H4 (cell line): Measurements from ENCODE around the gene AMPH. TPM values are rescaled to one million over a fixed set of nuclear protein-coding genes. Genes with fewer than 3 reads are reported as not detected.

Experiments used
- DNase-seq: peaks from one replicate; pipeline ENCODE4 v3.0.0-alpha.2; 2015; ENCODE audit warnings: low spot score
- total RNA-seq: library from RNA; depleted of rRNA; stranded (reverse); fragments of >200 nt; shearing (Covaris generic); gene quantifications from 2 replicates; pipeline ENCODE4 v1.2.3, GENCODE V29; 2014

Gene AMPH
- total RNA-seq, 1 experiment from 2014 or later: 7.3 TPM

DNA sequence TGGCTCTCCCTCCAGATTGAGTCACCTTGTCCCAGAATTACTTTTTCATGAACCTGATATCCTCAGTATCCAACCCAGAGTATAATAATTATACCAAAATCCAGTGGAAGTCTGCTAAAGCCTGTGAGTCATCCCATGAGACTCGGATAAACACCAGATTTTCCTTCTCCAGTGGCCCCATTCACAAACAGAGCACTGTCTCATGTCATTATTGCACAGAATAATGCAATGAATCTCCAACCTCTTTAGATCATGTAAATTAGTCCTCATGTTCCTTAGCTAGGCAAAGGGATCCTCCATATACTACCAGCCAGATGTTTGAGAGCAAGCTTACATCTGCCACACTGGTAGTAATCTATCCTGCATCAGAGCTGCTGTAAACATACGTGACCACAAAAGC, 89.0 kb downstream of the AMPH start:
- peak; percentile 94 for DNase-seq

DNA sequence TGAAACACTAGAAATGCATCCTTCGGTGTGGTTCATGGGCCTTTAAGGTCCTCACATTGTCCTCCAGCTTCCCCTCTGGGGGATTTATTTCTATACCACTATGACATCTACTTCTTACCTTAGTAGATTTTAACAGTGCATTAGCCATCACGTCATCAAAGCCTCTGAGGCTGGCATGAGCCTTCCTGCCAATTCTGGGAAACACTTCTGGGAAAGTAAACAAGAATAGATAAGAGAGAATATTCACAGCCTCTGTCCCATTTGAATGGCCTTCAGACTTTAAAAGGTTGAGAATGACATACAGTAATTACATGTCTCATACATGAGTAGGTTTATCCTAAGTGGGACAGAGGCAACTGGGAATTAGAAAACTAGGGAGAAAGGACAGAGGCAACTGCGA, 89.7 kb downstream of the AMPH start:
- peak; percentile 80 for DNase-seq

DNA sequence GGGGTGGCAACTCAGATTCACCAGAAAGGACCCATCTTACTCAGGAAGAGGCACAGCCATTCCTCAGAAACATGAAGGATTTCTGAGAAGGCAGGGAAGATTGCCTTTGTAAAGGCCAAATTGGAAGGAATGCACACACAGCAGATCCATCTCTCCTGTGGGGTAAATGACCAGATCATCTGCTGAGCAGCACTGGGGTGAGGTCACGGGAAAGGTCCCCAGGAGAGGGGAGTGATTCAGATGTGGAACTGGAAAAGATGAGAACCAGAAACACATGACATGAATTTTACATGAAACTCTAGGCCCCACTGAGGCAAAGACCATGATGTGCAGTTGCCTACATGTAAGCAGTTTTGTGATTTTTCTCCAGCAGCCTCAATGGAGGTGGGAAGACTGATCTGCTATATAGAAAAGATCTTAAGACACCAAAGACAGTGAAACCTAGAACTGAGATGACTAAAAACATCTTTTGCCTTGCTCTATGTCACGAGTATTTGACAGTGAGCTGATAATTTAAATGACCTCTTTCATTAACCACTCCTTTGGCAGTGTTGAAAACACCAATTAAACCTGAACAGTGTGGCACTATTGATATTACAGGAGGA, 91.6 kb downstream of the AMPH start:
- DNase-seq: no peak

DNA sequence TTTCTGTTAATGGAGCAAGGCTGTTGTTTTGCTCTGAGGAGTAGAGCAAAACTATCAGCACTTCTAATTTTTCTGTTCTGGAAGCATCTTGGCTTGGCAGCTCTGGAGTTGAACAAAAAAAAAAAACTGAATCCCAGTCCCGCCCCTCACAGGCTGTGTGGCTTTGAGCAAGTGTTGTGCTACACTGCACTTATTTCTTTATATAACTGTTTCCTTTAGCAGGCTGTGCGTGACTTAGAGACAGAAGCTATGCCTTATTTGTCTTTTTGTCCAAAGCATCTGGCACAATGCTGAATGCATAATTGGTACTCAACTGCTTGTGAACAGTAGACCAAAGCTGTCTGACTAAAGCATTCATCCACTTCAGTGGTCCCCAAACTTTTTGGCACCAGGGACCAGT, 96.1 kb downstream of the AMPH start:
- no peak for DNase-seq

DNA sequence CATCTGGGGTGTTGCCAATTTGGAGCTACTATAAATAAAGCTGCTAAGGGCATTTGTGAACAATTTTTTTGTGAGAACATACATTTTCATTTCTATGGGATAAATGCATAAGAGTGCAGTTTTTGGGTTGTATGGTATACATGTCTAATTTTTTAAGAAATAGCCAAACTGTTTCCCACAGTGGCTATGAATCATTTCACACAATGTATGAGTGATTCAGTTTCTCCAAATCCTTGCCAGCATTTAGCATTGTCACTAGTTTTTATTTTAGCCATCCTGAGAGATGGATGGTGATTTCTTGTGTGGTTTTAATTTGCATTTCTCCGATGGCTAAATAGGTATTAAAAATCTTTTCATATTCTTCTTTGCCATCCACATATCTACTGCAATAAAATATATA, 105.3 kb downstream of the AMPH start:
- DNase-seq: no peak

DNA sequence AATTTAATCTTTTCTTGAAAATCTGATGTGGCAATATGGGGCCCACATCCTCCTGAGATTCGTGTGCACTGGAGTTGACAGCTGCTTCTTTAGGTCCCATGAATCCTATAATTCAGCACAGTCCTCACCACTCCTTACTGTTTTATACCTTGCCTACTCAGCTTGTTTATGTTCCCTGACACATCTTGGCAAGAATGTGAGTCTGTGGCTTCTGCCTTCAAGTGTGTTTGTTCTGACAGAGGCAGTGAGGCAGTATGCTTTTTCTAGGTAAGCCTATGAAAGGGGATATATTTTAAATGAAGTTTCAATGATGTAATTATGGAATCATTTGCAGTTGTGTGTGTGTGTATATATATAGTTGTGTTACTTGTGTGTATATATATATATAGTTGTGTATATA, 106.4 kb downstream of the AMPH start:
- DNase-seq: peak; percentile 73

DNA sequence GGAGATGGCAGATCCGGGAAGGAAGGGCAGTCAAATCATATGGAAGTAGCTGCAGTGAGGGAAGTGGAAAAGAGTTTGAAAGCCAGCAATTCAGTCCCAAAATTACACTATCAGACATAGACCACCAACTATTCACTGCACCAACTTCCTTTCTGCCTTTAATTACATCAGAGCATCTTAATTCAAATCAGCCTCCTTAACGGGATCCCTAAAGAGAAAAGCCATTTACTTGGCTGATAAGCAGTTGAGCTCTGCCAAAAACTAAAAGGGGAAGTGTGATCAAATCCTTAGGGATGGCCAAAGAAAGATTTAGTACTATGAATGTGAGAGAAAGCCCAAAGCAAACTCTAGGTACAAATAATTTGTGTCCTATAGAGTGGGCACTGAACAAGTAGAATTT, 110.4 kb downstream of the AMPH start:
- no peak for DNase-seq

DNA sequence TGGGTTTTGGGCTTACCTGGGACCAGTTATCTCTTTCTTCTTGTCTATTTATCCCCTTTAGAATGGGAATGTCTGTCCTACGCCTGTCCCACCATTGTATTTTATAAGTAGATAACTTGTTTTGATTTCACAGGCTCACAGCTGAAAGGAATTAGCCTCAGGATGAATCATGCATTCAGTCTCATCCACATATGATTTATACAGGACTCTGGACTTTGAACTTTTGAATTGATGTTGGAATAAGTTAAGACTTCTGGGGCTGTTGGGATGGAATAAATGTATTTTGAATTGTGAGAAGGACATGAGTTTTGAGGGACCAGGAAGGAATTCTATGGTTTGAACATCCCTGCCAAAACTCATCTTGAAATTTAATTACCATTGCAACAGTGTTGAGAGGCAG, 112.6 kb downstream of the AMPH start:
- no peak for DNase-seq

DNA sequence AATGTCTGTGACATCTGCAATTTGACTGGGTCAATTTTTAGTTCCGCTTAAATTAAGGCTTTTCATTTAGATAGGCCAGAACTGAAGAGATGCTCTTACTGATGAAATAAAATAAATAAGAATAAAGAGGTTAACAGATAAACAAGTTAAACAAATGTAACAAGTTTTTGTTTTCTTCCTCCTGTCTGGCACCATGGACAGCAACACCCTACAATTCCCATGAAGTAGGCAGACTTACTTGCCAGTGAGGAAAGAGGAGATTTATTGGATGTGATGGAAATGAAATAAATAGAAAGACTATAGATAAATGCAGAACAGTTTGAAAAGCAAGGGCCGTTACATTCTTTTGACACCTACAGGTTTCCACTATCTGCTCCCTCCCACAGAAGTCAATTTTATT, 118.5 kb downstream of the AMPH start:
- no peak for DNase-seq

DNA sequence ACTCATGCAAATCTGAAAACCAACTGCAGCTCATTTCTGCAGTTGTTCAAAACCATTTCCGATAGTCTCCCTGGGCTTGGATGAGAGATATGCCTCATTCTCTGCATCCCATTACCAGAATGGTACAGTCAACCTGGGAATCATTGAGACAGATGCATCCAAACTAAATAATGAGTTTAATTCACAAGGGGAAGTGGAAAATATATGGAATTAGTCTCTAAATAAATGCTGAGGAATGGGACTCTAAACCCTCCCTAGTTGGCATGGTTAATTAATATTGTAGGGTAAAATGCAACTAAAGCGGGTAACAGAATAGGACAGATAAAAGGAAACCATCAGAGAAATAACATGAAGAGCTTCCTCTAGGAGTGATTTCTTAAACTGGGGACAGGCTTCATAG, 118.9 kb downstream of the AMPH start:
- DNase-seq: no peak

DNA sequence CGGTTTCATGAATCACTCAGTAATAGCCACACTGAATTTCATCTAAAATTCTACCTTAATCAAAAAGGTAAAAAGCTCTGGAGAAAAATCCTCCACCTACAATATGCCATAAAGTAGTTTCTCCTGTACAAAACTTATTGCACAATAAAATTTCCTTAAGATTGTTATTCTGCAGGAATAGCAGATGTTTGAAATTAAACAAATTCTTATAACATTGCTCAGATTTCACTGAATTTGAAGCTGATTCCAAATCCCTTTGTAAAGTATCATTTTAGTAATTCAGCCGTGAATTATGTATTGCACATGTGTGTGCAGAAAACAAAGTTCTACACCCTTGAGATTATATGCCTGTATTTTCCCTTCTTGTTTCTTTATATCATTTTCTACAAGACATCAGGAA, 123.8 kb downstream of the AMPH start:
- DNase-seq: no peak

DNA sequence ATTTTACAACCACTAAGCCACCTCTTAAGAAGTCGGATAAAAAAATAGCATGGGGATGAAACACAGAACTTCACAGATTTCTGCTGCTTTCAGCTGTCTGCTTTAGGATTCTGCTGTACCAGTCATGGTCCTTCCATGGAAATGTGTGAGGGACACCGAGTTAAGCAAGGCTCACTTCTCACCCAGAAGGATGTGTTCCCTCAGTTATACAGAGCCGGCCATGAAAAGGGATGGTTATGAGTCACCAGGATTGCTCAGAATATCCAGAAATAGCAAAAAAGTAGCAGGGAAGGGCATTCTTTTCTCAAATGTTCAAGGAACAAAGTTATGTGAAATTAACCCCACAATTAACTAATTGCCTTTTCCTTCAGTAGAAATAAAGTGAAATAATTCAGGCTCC, 124.4 kb downstream of the AMPH start:
- DNase-seq: peak; percentile 44

DNA sequence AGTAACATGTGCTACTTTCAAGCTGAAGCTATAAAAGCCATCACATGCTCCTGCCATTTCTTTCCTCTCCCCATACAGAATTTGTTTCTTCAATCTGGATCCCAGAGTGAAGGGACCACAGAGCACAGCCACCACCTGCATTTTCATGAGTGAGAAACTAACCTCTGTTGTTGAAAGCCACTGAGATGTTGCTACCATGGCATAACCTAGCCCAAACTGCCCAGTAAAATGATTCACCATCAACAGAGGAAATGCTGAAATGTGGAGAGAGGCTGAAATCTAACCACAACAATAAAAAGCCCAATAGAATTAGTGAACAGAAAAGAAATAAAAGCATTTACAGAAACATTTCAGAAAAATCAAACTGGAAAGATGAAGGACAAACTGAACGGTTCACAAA, 125.2 kb downstream of the AMPH start:
- no peak for DNase-seq

DNA sequence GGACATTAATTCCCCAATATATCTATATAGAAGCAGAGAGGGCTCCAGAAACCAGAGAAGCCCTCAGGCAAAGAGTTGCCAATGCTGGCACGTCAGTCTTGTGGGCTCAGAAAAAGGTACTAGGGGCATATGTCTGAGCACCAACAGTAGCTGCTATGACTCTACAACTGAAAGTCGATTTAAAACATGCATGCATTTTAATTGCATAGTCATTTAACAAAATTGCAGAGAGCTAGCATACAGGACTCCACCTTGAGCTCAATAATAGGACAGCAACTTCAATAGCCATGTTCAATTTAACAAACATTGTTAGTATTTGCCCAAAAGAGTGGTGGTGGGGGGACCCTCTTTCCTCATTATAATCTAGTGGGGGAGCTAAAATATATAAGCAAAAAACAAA, 126.5 kb downstream of the AMPH start:
- no peak for DNase-seq

DNA sequence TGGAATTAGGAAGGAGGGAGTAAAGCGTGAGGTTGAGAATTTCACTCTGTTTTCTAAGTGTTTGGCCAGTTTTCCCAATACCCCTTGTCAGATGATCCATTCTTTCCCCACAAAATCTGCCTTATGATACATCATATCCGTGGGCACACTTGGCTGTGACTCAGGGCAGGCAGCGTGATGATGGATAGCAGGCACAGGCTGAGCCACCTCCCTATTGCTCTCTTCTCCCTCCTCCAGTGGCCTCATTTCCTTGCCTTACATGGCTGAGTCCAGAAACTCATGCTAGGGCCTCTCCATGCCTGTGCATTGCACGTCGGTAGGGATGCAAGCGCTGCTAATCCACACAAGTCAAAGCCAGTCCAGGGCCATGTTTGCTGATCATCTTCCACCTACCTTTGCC, 128.3 kb downstream of the AMPH start:
- no peak for DNase-seq

DNA sequence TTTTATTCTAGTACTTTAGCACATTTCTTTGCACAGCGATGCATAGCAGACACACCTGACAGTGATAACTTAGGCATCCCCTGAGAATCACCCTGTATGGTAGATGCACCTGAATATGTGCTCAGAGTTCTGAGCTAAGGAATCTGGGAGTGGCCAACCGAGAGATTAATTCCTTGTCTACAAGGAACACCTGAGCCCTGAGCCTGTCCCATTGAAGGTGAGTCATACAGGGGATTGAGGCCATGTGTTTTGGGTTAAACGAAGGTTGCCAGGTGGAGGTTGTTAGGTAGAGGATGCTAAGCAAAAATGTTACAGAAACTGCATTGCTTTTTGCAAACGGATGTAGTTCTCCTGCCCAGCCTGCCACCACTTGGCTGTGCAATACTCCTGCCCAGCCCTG, 128.9 kb downstream of the AMPH start:
- DNase-seq: no peak

DNA sequence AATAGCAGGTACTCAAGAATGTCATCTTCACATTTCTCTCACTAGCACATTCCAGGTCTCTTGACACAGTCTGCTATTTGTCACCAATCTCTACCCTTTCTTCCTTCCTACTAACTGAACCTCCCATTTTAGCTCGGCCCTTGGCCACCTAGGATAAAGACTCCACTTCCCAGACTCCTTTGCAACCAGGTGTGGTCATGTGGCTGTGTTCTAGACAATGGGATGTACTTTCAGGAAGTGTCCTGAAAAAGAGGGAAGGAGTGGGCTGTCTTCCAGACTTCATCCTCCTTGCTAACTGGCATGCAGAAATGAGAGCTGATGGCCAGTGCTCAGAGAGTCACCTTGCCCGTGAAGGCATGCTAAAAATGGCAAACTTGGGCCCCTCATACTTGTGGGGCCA, 139.2 kb downstream of the AMPH start:
- no peak for DNase-seq

DNA sequence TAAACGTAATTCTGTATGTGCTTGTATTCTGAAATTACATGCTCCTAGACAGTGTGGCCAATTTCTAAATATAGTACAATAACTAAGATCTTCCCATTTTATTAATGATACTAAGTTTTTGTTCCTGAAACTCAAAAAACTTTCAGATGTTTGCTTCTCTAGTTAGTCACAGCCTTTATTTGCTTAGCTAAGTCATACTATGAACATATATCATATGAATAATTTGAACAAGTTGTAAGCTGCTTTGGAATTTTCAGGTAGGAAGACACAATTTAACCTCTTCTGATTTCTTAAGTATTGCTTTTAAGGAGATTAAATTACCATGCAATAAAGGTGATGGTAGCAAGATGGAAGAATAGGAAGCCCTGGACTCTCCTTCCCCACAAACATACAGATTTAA, 148.7 kb downstream of the AMPH start:
- DNase-seq: no peak

DNA sequence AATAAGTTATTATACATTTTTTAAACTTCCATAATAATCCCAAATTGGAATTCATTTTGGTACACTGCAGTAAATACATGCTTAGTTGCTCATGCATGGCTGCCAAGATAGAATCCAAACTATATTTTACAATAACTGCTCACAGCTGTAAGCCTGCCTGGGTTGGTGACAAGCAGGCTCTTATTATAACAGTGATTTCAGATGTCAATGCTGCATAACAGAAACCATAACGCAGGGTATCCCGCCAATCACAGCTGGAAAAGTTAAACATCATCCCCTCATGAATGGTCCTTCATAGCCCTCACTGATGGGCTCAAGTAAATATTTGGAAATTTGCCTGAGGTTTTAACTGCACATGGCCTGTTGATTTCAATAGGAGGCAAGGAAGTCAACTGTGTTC, 149.8 kb downstream of the AMPH start:
- no peak for DNase-seq

DNA sequence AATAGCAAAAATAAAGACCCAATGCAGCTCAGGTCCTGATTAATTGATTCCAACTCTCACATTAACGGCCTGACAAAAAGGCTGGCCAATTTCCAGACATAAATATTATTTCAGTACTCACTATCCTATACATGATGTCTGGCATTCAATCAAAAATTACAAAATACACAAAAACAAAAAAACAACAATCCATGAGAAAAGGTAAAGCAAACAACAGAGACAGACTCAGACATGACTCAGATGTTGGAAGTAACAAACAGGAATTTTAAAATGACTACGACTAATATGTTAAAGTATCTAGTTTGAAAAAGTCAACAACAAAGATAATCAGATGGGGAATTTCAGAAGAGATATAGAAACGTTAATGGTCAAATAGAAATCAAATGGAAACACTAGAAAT, 152.8 kb downstream of the AMPH start:
- DNase-seq: no peak

DNA sequence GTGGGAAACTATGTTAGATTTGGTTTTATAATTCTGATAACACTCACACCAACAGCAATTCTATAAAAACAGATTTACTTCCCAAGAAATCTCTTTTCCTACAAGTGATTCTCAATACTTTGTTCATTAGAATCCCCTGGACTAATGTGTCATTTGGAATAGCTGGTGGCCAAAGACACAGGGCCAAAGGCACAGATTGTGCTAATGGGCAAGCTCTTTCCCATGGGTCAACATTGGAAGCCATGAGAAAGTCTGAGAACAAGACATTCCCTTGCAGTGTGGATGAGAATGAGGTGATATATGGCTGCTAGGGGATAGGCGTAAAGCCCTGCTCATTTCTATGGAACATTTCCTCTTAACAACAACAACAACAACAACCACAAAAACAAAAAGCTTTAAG, 153.8 kb downstream of the AMPH start:
- DNase-seq: no peak

DNA sequence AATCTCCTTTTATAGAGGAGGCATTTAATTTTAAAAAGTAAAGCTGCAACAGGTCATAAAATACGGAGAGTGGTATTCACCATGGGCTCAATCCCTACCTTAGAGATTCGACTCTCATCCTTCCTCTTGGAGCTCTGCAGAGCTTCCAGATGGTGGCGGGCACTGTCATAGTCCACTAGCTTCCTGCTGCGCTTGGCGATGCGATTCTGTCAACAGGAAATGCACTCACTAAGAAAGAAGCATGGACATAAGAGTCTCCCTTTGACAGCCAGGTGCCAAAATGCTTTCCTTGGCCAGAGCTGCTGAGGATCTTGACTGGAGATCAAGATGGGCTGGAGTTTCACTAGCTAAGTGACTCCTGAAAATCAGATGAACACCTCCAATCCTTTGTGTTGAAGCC, 154.4 kb downstream of the AMPH start:
- DNase-seq: no peak

DNA sequence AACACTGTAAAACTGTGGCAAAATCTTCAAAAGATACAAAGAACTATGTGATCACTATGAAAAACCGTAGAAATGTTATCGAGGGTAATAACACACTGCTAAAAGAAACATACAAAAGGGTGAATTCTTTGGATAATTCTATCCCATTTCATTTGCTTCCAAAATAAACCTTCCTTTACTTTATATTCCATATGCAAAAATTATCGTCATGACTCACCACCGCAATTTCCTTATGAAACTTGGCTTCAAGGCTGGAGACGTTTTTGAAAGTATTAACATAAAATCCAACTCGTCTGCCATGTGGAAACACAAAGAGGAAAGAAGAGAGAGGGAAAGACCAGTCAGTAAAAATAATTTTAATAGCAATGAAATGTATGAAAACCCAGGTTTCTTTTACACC, 165.2 kb downstream of the AMPH start:
- DNase-seq: no peak

DNA sequence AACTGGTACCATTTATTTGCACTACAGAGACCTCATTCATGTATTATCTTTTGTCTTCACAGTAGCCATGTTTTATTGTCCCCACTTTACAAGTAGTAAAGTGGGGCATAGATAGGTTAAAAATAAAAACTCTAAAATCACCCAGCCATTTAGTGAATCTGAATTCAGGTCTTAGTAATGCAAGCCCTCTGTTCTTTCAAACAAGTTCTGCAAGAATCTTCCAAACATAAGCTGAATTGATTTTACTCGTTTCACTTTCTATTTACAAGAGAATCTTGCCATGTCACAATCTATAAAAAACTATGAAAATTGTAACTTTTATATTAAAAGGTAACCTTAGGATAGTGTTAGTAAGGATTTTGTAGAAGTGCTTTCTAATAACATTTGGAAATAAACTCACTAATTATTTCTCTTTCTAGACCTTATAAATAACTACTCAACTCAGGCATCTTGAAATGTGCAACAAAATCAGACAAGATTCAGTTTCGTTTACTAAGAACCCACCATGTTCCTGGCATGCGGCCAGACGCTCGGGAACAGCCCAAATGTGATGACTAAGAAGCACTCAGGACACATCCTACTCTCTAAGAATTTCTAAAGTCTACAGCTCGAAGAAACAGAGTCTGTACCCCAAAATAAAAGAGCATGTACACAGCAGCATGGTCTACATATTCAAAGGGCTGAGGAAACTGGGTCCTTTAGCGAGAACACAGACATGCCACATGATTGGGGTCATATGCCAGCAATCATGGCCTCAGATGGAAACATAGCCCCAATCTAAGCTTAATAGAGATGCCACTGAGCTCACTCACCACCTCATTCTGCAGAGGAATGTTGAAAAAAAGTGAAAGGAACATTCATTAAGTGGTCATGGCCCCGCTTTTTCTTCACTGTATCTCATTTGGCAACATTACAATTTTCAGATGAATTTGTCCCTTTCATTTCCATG, 167.6 kb downstream of the AMPH start:
- peak; percentile 92 for DNase-seq
